Measurements from ENCODE around the gene EFHC1. TPM values are rescaled to one million over a fixed set of nuclear protein-coding genes. Genes with fewer than 3 reads are reported as not detected.

EFHC1 gene
- total and polyA plus RNA-seq, 2 of the 13 experiments (the other 11 are each of a cell fraction or from before 2014, with no cell fraction given), result 23.4 to 29.5 TPM

DNA sequence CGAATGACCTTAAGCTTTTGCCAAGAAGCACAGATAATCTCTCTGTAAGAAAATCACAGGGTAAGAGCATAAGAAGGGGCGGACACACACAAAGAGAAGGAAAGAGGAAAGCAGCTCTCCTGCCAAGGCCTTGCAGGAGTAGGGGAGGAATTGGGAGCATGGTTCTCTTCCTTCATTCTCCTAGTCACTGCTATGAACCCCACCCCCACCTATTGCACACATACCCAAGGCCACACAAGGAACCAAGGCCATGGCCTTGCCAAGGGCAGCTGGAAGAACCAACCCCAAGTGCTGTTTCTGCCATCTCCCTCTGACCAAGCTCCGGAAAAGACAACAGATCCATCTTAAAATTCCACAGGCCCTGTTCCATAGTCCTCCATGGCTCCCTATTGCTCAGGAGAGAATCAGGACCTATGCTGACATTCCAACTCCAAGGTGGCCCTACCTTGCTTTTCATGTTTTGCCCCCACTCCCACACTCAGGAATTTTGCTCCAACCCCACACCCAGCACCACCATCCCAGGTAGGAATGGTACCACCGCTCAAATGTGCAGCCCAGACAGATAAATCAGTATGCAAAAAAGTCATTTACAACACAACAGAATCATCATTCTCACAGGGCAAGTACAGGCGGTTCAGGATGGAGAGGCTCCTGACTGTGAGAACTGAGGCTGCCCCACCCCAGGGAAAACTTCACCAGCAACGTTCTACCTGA lies 125.4 kb downstream of the EFHC1 start (continued):
- TF ChIP-seq, protein P1, sequence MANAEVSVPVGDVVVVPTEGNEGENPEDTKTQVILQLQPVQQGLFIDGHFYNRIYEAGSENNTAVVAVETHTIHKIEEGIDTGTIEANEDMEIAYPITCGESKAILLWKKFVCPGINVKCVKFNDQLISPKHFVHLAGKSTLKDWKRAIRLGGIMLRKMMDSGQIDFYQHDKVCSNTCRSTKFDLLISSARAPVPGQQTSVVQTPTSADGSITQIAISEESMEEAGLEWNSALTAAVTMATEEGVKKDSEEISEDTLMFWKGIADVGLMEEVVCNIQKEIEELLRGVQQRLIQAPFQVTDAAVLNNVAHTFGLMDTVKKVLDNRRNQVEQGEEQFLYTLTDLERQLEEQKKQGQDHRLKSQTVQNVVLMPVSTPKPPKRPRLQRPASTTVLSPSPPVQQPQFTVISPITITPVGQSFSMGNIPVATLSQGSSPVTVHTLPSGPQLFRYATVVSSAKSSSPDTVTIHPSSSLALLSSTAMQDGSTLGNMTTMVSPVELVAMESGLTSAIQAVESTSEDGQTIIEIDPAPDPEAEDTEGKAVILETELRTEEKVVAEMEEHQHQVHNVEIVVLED (CRISPR knock-in tag; IDR thresholded peaks at IDR 0.05; ENCODE audit: borderline replicate concordance), result no peak
- TF ChIP-seq MTA1 (CRISPR knock-in tag; IDR thresholded peaks at IDR 0.05; ENCODE audit: borderline replicate concordance) (peak; percentile 12; the same call in 1 of the 2 replicates), KDM4B (CRISPR knock-in tag; IDR thresholded peaks at IDR 0.05) (0 out of 2 replicates have a peak, but pooled peaks have one; percentile 2), HNF4G (IDR thresholded peaks at IDR 0.05; ENCODE audit: borderline replicate concordance, low read depth, low read length) (no peak), HNF4G (CRISPR knock-in tag; IDR thresholded peaks at IDR 0.05; ENCODE audit: borderline replicate concordance, low read depth) (no peak; the same call in 1 of the 2 replicates), MTF2 (CRISPR knock-in tag; IDR thresholded peaks at IDR 0.05; ENCODE audit: borderline replicate concordance) (no peak), ZSCAN30 (CRISPR knock-in tag; IDR thresholded peaks at IDR 0.05) (no peak; the same call in 1 of the 2 replicates), ZNF615 (CRISPR knock-in tag; IDR thresholded peaks at IDR 0.05; ENCODE audit: borderline replicate concordance) (no peak), NR2F1 (CRISPR knock-in tag; IDR thresholded peaks at IDR 0.05) (no peak), SRSF1 (optimal IDR thresholded peaks at IDR 0.05; ENCODE audit: low read depth, low read length) (no peak), SATB2 (CRISPR knock-in tag; IDR thresholded peaks at IDR 0.05) (no peak), JDP2 (CRISPR knock-in tag; IDR thresholded peaks at IDR 0.05; ENCODE audit: borderline replicate concordance) (no peak), NR2F6 (IDR thresholded peaks at IDR 0.05) (no peak), NR2F6 (CRISPR knock-in tag; IDR thresholded peaks at IDR 0.05) (peak; percentile 33), PHF21A (CRISPR knock-in tag; IDR thresholded peaks at IDR 0.05) (no peak; the same call in 1 of the 2 replicates), IRX3 (CRISPR knock-in tag; IDR thresholded peaks at IDR 0.05; ENCODE audit: borderline replicate concordance, low read depth) (no peak), PHF20 (CRISPR knock-in tag; IDR thresholded peaks at IDR 0.05) (no peak), MYC (CRISPR knock-in tag; IDR thresholded peaks at IDR 0.05; ENCODE audit: borderline replicate concordance) (no peak; the same call in 1 of the 2 replicates), SOX13 (IDR thresholded peaks at IDR 0.05) (no peak), SOX13 (CRISPR knock-in tag; conservative IDR thresholded peaks at IDR 0.05 in 1 of 2, IDR thresholded peaks at IDR 0.05 in 1 of 2) (no peak), REPIN1 (CRISPR knock-in tag; IDR thresholded peaks at IDR 0.05; ENCODE audit: borderline replicate concordance, low read depth) (no peak)
- TF ChIP-seq, protein P2, sequence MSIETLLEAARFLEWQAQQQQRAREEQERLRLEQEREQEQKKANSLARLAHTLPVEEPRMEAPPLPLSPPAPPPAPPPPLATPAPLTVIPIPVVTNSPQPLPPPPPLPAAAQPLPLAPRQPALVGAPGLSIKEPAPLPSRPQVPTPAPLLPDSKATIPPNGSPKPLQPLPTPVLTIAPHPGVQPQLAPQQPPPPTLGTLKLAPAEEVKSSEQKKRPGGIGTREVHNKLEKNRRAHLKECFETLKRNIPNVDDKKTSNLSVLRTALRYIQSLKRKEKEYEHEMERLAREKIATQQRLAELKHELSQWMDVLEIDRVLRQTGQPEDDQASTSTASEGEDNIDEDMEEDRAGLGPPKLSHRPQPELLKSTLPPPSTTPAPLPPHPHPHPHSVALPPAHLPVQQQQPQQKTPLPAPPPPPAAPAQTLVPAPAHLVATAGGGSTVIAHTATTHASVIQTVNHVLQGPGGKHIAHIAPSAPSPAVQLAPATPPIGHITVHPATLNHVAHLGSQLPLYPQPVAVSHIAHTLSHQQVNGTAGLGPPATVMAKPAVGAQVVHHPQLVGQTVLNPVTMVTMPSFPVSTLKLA (IDR thresholded peaks at IDR 0.05), result no peak
- TF ChIP-seq, protein P3, sequence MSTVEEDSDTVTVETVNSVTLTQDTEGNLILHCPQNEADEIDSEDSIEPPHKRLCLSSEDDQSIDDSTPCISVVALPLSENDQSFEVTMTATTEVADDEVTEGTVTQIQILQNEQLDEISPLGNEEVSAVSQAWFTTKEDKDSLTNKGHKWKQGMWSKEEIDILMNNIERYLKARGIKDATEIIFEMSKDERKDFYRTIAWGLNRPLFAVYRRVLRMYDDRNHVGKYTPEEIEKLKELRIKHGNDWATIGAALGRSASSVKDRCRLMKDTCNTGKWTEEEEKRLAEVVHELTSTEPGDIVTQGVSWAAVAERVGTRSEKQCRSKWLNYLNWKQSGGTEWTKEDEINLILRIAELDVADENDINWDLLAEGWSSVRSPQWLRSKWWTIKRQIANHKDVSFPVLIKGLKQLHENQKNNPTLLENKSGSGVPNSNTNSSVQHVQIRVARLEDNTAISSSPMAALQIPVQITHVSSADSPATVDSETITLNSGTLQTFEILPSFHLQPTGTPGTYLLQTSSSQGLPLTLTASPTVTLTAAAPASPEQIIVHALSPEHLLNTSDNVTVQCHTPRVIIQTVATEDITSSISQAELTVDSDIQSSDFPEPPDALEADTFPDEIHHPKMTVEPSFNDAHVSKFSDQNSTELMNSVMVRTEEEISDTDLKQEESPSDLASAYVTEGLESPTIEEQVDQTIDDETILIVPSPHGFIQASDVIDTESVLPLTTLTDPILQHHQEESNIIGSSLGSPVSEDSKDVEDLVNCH (CRISPR knock-in tag; IDR thresholded peaks at IDR 0.05), result no peak
- TF ChIP-seq, protein P4, sequence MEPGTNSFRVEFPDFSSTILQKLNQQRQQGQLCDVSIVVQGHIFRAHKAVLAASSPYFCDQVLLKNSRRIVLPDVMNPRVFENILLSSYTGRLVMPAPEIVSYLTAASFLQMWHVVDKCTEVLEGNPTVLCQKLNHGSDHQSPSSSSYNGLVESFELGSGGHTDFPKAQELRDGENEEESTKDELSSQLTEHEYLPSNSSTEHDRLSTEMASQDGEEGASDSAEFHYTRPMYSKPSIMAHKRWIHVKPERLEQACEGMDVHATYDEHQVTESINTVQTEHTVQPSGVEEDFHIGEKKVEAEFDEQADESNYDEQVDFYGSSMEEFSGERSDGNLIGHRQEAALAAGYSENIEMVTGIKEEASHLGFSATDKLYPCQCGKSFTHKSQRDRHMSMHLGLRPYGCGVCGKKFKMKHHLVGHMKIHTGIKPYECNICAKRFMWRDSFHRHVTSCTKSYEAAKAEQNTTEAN (CRISPR knock-in tag; conservative IDR thresholded peaks at IDR 0.05), result no peak
